Ovary (tissue), 3 donors: ENCODE measurements around the gene ANKRD34B.

Source experiments
- EP300 ChIP-seq: sonication (generic); formaldehyde crosslinking; IDR thresholded peaks from one replicate; pipeline ENCODE4 v1.6.1; 2017; ENCODE audit warnings: antibody characterized with exemption
- TF ChIP-seq, protein P1 (sequence below), 3 donors: fragments of 450-650 bp in 2 of 3; fragments of 200-600 bp in 1 of 3; IDR thresholded peaks; one replicate each; pipeline versions ENCODE4 v1.5.1 to v1.8.0; 2016 to 2022; ENCODE audit warnings: antibody characterized with exemption in 3 of 3, mild to moderate bottlenecking in 1 of 3
- donor health status: DM: no; HTN: no; CAD: no.

DNA sequence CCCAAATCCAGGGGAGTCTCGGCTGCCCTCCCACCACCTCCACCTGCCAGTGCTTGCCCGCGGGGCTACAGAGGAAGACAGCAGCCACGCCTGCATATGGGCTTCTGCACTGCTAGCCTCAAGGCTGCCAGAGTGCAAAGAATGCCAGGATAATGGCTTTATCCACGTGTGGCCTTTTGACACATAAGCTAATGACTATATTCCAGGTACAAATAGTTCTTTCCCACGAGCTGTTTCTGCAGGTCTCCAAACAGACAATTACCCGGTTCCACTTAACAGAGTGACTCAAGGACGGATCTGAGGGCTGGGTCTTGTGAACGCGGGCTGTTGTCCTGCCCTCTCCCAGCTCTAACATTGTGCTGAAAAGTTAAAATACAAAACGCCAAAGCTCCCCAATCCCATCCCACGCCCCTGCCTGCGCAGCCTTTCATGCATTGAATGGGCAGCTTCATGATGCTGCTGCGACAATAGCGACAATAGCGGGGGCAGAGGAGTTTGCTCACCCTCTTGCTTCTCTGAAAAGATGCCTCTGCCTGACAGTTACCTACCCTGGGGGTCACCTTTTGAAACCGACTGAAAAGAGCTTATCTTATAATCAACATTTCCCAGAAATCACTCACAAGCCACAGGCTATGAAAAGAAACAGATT lies 45.3 kb upstream of the ANKRD34B start:
- TF ChIP-seq, protein P1, sequence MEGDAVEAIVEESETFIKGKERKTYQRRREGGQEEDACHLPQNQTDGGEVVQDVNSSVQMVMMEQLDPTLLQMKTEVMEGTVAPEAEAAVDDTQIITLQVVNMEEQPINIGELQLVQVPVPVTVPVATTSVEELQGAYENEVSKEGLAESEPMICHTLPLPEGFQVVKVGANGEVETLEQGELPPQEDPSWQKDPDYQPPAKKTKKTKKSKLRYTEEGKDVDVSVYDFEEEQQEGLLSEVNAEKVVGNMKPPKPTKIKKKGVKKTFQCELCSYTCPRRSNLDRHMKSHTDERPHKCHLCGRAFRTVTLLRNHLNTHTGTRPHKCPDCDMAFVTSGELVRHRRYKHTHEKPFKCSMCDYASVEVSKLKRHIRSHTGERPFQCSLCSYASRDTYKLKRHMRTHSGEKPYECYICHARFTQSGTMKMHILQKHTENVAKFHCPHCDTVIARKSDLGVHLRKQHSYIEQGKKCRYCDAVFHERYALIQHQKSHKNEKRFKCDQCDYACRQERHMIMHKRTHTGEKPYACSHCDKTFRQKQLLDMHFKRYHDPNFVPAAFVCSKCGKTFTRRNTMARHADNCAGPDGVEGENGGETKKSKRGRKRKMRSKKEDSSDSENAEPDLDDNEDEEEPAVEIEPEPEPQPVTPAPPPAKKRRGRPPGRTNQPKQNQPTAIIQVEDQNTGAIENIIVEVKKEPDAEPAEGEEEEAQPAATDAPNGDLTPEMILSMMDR (IDR thresholded peaks at IDR 0.05): no peak
- TF ChIP-seq EP300: no peak
